Measurements from ENCODE around the gene THRAP3. TPM values are rescaled to one million over a fixed set of nuclear protein-coding genes. Genes with fewer than 3 reads are reported as not detected.

The THRAP3 gene
- total and polyA plus RNA-seq, 2 experiments from 2014 or later, result 48.6 to 92.9 TPM

- Histone ChIP-seq H3K9me3 (ENCODE audit: low read depth) (no peaks in the 10 kb centered on the region), H3K4me3 (no peak overlapping the region), H3K4me1 (ENCODE audit: low read depth) (peaks cover 24% of the 10 kb centered on the region), H3K27me3 (no peaks in the 10 kb centered on the region), H3K36me3 (no peaks in the 10 kb centered on the region), H3K27ac (no peak overlapping the region)
- no peak for TF ChIP-seq CTCF (IDR thresholded peaks at IDR 0.05; ENCODE audit: low read depth, low read length)
- peak in 1 of 2 donors; percentile 17 for DNase-seq (ENCODE audit: low read depth in 1 of 2, low spot score in 1 of 2)
Observed at GRCh38 chr1:36327421-36328087, 103.3 kb downstream of the THRAP3 start.

- Histone ChIP-seq H3K36me3 (no peaks in the 10 kb centered on the region), H3K27me3 (no peaks in the 10 kb centered on the region), H3K9me3 (ENCODE audit: low read depth) (no peaks in the 10 kb centered on the region), H3K4me3 (no peak overlapping the region), H3K27ac (no peak overlapping the region), H3K4me1 (ENCODE audit: low read depth) (peaks cover 21% of the 10 kb centered on the region)
- no peak for TF ChIP-seq CTCF (IDR thresholded peaks at IDR 0.05; ENCODE audit: low read depth, low read length)
- no peak for DNase-seq (ENCODE audit: low read depth in 1 of 2, low spot score in 1 of 2)
Observed at GRCh38 chr1:36328088-36328480, 103.8 kb downstream of the THRAP3 start.

DNA sequence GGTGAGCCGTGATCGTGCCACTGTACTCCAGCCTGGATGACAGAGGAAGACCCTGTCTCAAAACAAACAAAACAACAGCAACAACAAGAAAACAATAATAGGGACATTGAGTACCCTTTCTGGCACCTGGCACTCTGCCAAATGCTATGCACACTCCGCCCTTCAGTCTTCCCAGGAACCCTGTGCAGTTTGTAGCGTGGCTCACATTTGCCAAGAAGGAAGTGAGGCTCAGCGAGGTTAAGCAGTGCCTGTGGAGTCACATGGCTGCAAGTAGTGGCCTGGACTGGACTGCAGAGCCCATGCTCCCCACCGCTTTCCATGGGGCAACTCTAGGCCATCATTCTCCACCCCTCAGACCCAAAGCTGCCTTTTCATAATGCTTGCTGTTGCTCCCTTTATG is 104.5 kb downstream of the THRAP3 start:
- Histone ChIP-seq H3K27ac (no peak overlapping the region), H3K4me3 (no peak overlapping the region), H3K36me3 (no peaks in the 10 kb centered on the region), H3K27me3 (no peaks in the 10 kb centered on the region), H3K9me3 (ENCODE audit: low read depth) (no peaks in the 10 kb centered on the region), H3K4me1 (ENCODE audit: low read depth) (peaks cover 20% of the 10 kb centered on the region)
- TF ChIP-seq CTCF (IDR thresholded peaks at IDR 0.05; ENCODE audit: low read depth, low read length), result no peak
- peak; percentile 31 to 34 for DNase-seq (ENCODE audit: low read depth in 1 of 2, low spot score in 1 of 2)

DNA sequence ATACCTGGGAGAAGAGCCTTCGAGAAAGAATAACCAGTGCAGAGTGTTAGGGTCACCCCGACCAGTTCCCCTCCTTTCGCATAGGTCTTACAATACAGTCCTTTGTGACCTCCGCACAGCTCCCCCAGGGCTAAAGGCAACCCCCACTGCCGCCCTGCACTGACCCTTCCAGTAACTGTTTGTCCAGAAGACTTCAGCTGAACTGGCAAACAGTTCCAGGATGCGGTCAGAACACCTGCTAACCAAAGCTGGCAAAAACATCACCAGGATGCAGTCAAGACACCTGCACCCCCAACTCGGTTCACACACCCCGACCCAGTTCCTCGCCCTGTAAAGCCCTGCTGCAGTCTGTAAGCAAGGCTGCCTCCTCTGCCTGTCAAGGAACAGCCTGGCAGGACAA is 105.6 kb downstream of the THRAP3 start:
- H3K4me1 ChIP-seq (ENCODE audit: low read depth), result peaks cover 11% of the 10 kb centered on the region
- no peak for TF ChIP-seq CTCF (IDR thresholded peaks at IDR 0.05; ENCODE audit: low read depth, low read length)
- DNase-seq (ENCODE audit: low read depth in 1 of 2, low spot score in 1 of 2), result no peak
- no peaks in the 10 kb centered on the region for H3K9me3 ChIP-seq (ENCODE audit: low read depth)
- no peaks in the 10 kb centered on the region for H3K27me3 ChIP-seq
- H3K36me3 ChIP-seq, result no peaks in the 10 kb centered on the region
- no peak overlapping the region for H3K4me3 ChIP-seq
- no peak overlapping the region for H3K27ac ChIP-seq

DNA sequence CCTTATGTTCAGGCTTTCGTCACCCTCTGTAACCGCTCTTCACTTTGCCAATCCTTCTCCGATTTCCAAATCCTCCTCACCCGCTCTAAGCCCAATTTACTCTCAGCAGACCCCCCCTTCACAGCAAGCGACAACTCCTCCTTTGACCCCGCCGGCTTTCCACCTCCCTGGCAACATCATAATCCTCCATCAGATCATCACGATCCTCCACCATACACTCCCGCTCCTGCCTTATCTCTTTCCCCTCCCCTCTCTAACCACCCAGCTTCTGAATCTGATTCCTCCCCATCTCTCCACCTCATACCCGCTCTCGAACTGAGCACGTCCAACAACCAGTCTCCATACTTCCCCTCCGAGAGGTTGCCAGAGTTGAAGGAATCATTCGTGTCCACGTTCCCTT is 106.7 kb downstream of the THRAP3 start:
- H3K27me3 ChIP-seq, result no peaks in the 10 kb centered on the region
- no peak for TF ChIP-seq CTCF (IDR thresholded peaks at IDR 0.05; ENCODE audit: low read depth, low read length)

More for the DNA sequence above, 106.7 kb downstream of the THRAP3 start:
- H3K27ac ChIP-seq, result no peak overlapping the region
- no peaks in the 10 kb centered on the region for H3K9me3 ChIP-seq (ENCODE audit: low read depth)
- H3K36me3 ChIP-seq, result no peaks in the 10 kb centered on the region
- peaks cover 10% of the 10 kb centered on the region for H3K4me1 ChIP-seq (ENCODE audit: low read depth)
- DNase-seq (ENCODE audit: low read depth in 1 of 2, low spot score in 1 of 2), result no peak
- H3K4me3 ChIP-seq, result no peak overlapping the region
